ELF-1 (cell line): ENCODE measurements around the gene C14orf180.
A peak's percentile ranks its signal among the peaks of the same experiment; 100 is the strongest.
"Not testable (repeated sequence)": the region's sequence is repeated elsewhere in the genome, so short reads cannot be mapped to it uniquely, and the experiment has no call there.

ENCODE experiments used
- DNase-seq: peaks from one replicate; pipeline ENCODE4 v3.0.0-alpha.2; 2016; ENCODE audit warnings: low read depth, low spot score

The C14orf180 gene

DNA sequence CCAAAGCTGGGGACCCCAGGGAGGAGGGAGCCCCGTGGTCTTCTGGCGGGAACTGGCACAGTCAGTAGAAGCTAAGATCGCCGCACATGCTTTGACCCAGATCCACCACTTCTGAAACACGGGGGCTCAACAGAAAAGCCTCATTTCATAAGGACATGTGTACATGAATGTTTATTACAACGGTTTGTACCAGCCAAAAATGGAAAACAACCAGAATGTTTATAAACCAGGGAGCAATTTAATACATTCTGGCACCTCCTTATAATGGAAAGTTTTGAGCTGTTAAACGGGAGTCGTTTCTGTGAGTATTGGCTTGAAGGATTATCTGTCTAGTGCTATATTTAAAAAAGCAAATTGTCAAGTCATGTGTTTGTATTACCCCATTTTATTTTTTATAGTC, 32.3 kb downstream of the C14orf180 start:
- DNase-seq, result no peak

DNA sequence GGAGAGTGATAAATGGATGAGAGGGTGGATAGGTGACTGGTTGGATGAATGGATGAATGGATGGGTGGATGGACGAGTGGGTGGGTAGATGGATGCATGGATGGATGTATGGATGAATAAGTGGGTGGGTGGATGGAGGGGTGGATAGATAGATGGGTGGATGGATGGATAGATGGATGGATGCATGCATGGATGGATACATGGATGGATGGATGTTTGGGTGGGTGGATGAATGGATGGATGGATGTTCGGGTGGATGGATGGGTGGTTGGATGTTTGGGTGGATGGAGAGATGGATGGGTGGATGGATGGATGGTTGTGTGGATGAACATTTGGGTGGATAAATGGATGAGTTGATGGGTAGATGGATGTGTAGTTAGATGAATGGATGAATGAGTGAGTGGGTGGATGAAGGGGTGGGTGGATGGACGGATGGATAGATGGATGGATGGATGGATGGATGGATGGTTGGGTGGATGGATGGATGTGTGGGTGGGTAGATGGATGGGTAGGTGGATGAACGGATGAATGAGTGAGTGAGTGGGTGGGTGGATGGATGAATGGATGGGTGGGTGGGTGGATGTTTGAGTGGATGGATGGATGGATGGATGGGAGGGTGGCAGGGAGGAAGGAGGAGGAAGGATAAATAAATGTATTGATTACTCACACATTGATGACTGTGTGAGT, 34.7 kb downstream of the C14orf180 start:
- DNase-seq, result no peak

DNA sequence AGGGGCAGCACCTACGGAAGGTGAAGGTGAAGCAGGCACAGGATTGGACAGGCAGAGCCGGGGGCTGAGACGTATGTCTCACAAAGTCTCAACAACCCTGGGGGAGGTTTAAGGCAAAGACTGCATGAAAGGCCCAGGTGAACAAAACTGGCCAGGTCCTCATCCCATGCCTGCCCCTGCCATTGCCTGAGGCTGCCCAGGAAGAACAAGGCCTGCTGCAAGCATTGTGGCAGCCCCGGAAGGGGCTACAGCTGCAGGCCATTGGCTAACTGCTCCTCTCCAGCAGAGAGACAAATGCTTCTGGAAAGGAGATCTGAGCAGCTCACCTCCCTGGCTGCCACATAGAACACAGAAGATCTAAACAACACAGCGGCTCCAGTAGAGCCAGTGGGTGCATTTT, 45.4 kb downstream of the C14orf180 start:
- DNase-seq, result peak; percentile 71

DNA sequence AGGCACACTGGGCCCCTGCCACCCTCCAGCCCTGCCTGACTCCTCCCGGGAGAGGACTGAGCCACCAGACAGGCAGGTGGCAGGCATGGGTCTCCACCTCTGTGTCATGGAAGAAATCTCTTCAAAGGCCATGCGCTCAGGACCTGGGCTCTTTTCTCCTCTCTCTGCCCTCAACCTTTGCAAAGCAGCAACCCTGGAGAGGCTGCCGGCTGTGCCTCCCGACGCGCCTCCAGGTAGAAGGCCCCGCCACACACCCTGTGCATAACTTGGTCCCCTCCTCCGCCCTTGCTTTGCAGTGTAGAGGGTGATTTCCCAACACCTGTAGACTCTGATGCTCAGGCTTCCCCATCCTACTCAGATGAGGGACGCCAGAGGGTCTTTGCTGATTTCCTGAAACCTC, 53.2 kb downstream of the C14orf180 start:
- no peak for DNase-seq

GRCh38 chr14:104633276-104634137, 53.9 kb downstream of the C14orf180 start:
- no peak for DNase-seq

GRCh38 chr14:104634138-104634760, 54.7 kb downstream of the C14orf180 start:
- no peak for DNase-seq

DNA sequence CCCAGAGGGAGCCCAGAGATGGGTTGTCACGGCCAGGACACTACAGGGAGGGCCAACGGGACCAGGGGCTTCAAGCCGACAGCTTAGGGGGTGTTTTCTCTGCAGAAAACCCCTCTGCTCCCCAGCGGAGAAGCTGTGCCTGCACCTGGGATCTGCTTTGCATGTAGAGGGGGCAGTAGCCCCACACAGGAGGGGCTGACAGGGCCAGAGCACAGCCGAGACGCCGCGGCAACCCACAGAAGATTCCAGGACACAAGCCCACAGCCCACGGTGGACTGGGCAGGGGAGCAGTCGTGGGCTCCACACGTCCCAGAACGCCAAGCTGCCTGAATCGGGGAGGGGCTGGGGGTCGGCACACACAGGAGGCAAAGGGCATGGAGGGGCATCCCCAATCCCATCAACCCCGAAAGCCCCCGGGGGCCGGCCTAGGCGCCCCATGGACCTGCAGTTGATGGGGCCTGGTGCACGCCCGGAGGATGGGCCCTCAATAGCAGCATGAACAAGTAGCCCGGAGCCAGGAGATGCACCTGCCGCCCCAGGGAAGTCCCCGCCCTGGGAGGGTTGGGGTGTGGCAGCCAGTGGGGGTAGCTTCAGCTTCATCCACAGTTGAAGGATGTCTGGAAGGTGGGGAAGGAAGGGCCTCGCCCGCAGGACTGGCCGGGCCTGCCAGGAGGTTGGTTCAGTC, 55.5 kb downstream of the C14orf180 start:
- DNase-seq, result no peak

DNA sequence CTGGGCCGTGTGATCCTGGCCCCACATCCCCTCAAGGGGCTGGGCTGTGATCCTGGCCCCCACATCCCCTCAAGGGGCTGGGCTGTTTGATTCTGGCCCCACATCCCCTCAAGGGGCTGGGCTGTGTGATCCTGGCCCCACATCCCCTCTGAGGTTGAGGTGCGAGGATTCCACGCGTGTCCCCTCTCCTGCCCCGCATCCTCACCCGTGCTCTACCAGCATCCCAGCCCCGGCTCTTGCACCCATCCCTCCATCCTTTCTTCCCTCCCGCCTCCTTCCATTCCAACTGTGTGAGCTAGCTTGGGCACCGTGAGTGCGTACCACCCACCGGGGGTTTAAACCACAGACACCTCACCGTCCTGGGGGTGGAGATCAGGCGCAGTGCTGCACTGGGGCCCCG, 56.2 kb downstream of the C14orf180 start:
- DNase-seq, result no peak

GRCh38 chr14:104636131-104636530, 56.6 kb downstream of the C14orf180 start:
- DNase-seq, result no peak

GRCh38 chr14:104636846-104637545, 57.4 kb downstream of the C14orf180 start:
- not testable (repeated sequence) for DNase-seq

GRCh38 chr14:104637546-104638003, 58.0 kb downstream of the C14orf180 start:
- DNase-seq, result no peak

GRCh38 chr14:104638190-104638589, 58.6 kb downstream of the C14orf180 start:
- no peak for DNase-seq

- DNase-seq, result no peak
Measured at GRCh38 chr14:104638927-104639450, 59.4 kb downstream of the C14orf180 start.

- no peak for DNase-seq
Measured at GRCh38 chr14:104639471-104639870, 59.9 kb downstream of the C14orf180 start.
